ENCODE measurements around the gene H3-3A. TPM values are rescaled to one million over a fixed set of nuclear protein-coding genes. Genes with fewer than 3 reads are reported as not detected.

H3-3A gene
- total RNA-seq, 1 donor from 2014 or later: 84.8 TPM

GRCh38 chr1:226063224-226063976, 884 bp downstream of the H3-3A start:
- DNase-seq (ENCODE audit: low read depth): peak; percentile 32
- TF ChIP-seq CTCF (IDR thresholded peaks at IDR 0.05; ENCODE audit: insufficient read depth, low read length, severe bottlenecking): no peak
- Histone ChIP-seq H3K36me3 (ENCODE audit: control insufficient read depth, insufficient read depth, low read length) (peaks cover 7% of the 10 kb centered on the region), H3K27me3 (ENCODE audit: control insufficient read depth, insufficient read depth, low read length) (no peaks in the 10 kb centered on the region), H3K4me3 (ENCODE audit: low read depth, low read length) (peak overlapping the region; percentile 84)
- no peak for FAIRE-seq

- no peaks in the 10 kb centered on the region for H3K27me3 ChIP-seq (ENCODE audit: control insufficient read depth, insufficient read depth, low read length)
- TF ChIP-seq CTCF (IDR thresholded peaks at IDR 0.05; ENCODE audit: insufficient read depth, low read length, severe bottlenecking): peak; percentile 42
- peaks cover 8% of the 10 kb centered on the region for H3K36me3 ChIP-seq (ENCODE audit: control insufficient read depth, insufficient read depth, low read length)
- peak overlapping the region; percentile 84 for H3K4me3 ChIP-seq (ENCODE audit: low read depth, low read length)
- FAIRE-seq (no peak), DNase-seq (ENCODE audit: low read depth) (peak; percentile 46)
Measured at GRCh38 chr1:226063977-226064815, 1.7 kb downstream of the H3-3A start.

GRCh38 chr1:226064816-226065248, 2.3 kb downstream of the H3-3A start:
- FAIRE-seq: no peak

GRCh38 chr1:226066415-226067078, 4.0 kb downstream of the H3-3A start:
- Histone ChIP-seq H3K36me3 (ENCODE audit: control insufficient read depth, insufficient read depth, low read length) (peaks cover 11% of the 10 kb centered on the region), H3K27me3 (ENCODE audit: control insufficient read depth, insufficient read depth, low read length) (no peaks in the 10 kb centered on the region), H3K4me3 (ENCODE audit: low read depth, low read length) (no peak overlapping the region)
- no peak for FAIRE-seq
- no peak for TF ChIP-seq CTCF (IDR thresholded peaks at IDR 0.05; ENCODE audit: insufficient read depth, low read length, severe bottlenecking)
- no peak for DNase-seq (ENCODE audit: low read depth)

More at GRCh38 chr1:226064816-226065248, 2.3 kb downstream of the H3-3A start:
- peak; percentile 62 for TF ChIP-seq CTCF (IDR thresholded peaks at IDR 0.05; ENCODE audit: insufficient read depth, low read length, severe bottlenecking)
- H3K4me3 ChIP-seq (ENCODE audit: low read depth, low read length): peak overlapping the region; percentile 84
- DNase-seq (ENCODE audit: low read depth): peak; percentile 73
- H3K27me3 ChIP-seq (ENCODE audit: control insufficient read depth, insufficient read depth, low read length): no peaks in the 10 kb centered on the region
- peaks cover 9% of the 10 kb centered on the region for H3K36me3 ChIP-seq (ENCODE audit: control insufficient read depth, insufficient read depth, low read length)

- H3K36me3 ChIP-seq (ENCODE audit: control insufficient read depth, insufficient read depth, low read length): peaks cover 12% of the 10 kb centered on the region
- no peaks in the 10 kb centered on the region for H3K27me3 ChIP-seq (ENCODE audit: control insufficient read depth, insufficient read depth, low read length)
- FAIRE-seq (no peak), DNase-seq (ENCODE audit: low read depth) (no peak)
- TF ChIP-seq CTCF (IDR thresholded peaks at IDR 0.05; ENCODE audit: insufficient read depth, low read length, severe bottlenecking): no peak
- H3K4me3 ChIP-seq (ENCODE audit: low read depth, low read length): no peak overlapping the region
Measured at GRCh38 chr1:226069811-226070489, 7.4 kb downstream of the H3-3A start.
